CD4-positive, alpha-beta T cell treated with Interleukin-4 for 1 hour (primary cell): ENCODE data around the gene NBEAL2.
A peak's percentile ranks its signal among the peaks of the same experiment; 100 is the strongest.
"Not testable (repeated sequence)": the region's sequence is repeated elsewhere in the genome, so short reads cannot be mapped to it uniquely, and the experiment has no call there.

Experiments used
- DNase-seq, 2 donors: peaks; one replicate each; pipeline ENCODE4 v3.0.0-alpha.2; 2020 to 2022

Gene NBEAL2

GRCh38 chr3:46962427-46962826, 17.0 kb upstream of the NBEAL2 start:
- DNase-seq, result no peak

GRCh38 chr3:46962990-46963389, 16.5 kb upstream of the NBEAL2 start:
- no peak for DNase-seq

GRCh38 chr3:46964038-46964590, 15.4 kb upstream of the NBEAL2 start:
- not testable (repeated sequence) for DNase-seq

- peak in 1 of 2 donors; percentile 58 for DNase-seq
Observed at GRCh38 chr3:46965151-46965550, 14.3 kb upstream of the NBEAL2 start.

GRCh38 chr3:46966811-46967210, 12.7 kb upstream of the NBEAL2 start:
- DNase-seq, result no peak

GRCh38 chr3:46968783-46969428, 10.6 kb upstream of the NBEAL2 start:
- DNase-seq, result no peak

- DNase-seq, result no peak
Observed at GRCh38 chr3:46970391-46971091, 8.9 kb upstream of the NBEAL2 start.

DNA sequence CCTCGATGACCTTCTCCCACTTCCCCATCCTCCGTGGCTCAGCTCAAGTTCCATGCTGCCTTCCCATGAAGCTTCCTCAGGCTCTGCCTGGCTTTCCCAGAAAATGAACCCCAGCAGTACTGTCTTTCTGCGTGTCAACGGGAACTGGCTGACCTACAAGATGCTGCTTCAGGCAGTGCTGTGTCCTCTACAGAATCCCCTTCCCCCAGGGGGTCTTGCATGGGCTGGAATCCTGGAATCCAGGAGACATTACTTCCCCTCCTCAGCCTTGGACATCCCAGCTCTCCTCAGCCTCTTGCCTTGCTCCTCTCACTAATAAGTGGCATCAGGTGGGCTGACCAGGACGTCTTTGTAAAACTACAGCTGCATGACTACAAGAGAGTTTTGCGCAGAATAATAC, 8.3 kb upstream of the NBEAL2 start:
- no peak for DNase-seq

- no peak for DNase-seq
Observed at GRCh38 chr3:46971742-46972141, 7.7 kb upstream of the NBEAL2 start.

GRCh38 chr3:46972396-46972795, 7.1 kb upstream of the NBEAL2 start:
- DNase-seq, result peak in 1 of 2 donors; percentile 35

DNA sequence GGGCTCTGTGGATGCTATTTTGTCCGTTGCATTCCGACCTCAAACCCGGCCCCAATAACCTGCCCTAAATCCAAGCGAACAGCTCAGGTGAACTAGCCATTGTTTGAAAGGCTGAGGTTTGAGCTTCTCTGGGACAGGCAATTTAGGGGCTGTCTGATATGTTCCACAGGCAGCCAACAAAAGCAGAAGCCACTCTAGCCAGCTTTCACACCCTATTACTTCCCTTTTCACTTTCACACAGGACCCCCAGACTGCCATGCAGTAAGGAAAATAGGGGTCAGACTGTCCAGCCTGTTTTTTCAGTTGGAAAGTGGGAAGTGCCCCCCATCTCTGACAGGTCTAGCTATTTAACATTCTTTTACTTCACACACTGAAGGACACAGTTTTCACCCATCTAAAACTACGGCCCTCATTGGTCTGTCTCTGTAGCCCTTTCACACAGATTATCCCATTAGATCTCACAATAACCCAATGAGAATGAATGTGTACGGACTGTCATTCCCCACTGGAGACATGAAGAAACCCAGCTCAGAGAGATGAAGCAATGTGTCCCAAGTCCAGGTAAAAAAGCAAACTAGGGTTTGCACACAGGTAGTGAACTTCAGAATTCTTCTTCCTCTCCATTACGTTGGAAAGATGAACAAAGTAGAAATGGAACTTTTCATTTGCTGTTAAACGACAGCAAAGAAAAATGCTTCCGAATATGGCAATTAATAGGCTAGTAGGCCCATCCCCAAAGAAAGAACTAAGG, 4.9 kb upstream of the NBEAL2 start:
- no peak for DNase-seq

GRCh38 chr3:46976326-46977190, 2.9 kb upstream of the NBEAL2 start, which contains the start of gene CCDC12:
Gene CCDC12 (minus strand): TSS chr3:46976745. CDS start chr3:46976732, 13 bp downstream.
- DNase-seq, result peak; percentile 98

GRCh38 chr3:46977811-46978195, 1.7 kb upstream of the NBEAL2 start:
- DNase-seq, result no peak

- DNase-seq, result no peak
Observed at GRCh38 chr3:46978381-46978780, 1.1 kb upstream of the NBEAL2 start.

DNA sequence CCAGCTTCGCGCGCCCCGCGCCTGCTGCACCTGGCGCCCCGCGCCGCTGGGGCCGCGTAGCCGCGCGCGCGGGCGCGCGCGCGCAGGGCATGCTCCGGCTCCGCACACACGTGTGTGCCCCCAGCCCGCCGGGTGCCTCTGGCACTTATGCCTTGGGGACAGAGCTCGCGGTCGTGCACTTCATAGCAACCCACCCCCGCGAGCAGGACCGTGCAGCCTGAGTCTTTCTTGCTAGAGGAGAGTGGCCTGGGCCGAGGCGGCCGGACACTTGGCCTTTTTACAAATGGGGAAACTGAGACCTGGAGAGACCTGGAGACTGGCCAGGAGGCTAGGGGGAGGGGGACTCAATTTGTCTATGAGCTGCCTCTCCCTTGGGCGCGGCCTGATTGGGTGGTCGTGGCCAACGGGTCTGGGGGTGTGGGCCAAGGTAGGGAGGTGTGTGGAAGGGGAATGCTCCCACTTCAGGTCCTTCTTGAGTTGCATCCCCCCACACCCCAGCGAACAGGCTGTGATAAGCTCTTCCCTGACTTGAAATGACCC, 562 bp downstream of the NBEAL2 start:
- DNase-seq, result no peak

DNA sequence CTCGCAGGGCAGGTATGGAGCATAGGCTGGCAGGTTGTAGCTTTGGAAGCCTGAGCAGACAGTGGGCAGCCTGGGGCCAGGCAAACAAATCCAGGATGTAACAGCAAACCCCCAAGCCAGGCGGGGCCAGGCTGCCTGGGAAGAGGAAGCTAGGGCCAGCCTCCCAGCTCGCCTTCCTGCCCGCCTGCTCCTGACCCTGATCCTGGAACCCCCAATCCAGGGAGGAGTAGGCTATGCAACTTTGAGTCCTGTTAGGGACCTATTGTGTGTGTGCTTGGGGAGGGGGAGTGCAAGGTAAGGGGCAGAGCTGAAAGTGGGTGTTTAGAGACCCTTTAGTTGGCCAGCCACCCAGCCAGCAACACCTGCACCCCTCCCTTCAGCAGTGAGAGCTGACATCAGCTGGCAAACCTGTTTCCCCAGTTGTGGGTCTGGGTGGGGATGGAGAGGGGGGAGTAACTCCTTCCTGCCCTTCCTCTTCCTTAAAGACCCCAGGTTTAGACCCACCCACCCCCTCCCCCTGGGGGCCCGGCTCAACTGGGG, 2.5 kb downstream of the NBEAL2 start:
- no peak for DNase-seq

- no peak for DNase-seq
Observed at GRCh38 chr3:46982546-46982945, 3.1 kb downstream of the NBEAL2 start.

- no peak for DNase-seq
Observed at GRCh38 chr3:46984591-46985459, 5.4 kb downstream of the NBEAL2 start.

DNA sequence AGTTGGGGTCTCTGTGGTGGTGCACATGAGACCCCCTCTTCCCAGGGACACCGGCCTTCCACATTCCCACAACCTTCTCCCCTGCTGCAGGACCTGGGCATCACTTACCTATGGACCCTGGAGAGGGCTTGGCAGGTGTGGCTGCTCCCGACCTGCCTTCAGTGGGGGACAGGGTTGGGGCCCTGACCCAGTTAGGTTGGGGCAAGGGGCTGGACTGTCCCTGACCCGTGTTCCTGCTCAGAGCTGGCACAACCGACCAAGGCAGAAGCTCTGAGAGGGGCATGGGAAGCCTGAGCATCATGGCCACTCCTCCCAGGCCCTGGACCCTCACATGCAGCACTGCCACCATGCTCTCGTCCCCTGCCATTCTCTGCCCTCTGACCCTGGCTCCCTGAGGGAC, 6.1 kb downstream of the NBEAL2 start:
- no peak for DNase-seq

DNA sequence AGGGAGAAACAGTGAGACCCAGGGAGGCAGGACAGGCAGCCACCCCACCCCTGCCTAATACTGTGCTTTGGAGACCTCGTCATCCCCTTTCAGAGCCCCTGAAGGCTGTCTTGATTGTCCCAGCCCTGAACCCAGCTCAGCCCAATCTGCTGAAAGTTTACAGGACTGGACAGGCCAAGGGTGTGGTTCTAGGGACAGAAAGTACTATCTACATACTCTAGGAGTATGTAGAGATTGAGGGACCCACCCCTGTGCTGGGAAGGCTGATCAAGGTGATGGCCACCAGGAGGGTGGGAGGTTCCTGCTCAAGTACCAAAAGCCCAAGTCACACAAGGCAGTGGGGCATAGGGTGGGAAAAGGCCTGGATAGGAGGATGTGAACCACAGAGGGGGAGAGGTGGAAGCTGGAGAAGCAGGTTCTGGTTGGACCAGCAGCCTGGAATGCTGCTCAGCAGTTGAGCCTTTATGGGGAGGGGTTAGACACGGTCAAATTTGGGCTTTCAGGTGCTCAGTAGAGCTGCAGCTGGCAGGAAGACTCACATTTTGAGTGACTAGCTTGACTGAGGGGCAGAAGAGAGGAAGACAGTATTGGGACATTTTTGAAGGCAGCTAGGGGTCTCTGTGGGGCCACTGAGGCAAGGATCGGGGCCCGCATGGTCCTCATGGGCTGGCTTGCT, 6.7 kb downstream of the NBEAL2 start:
- DNase-seq, result no peak
